A549 (cell line): Measurements from ENCODE around the gene HELZ2. TPM values are rescaled to one million over a fixed set of nuclear protein-coding genes. Genes with fewer than 3 reads are reported as not detected.

ENCODE experiments used
- ATAC-seq, 2 experiments: fragments of 200-7000 bp in 1 of 2; fragments of >200 bp in 1 of 2; cut with Nextera tagmentation in 1 of 2; cut with Tn5 transposase in 1 of 2; 3 replicates each; pipeline versions ENCODE4 v1.8.0 to v1.9.1; 2018 to 2020; ENCODE audit warnings: mild to moderate bottlenecking in 1 of 2, moderate library complexity in 1 of 2
- CTCF ChIA-PET: fragments of 300-600 bp; sonication (Branson Sonifier 250); formaldehyde crosslinking; extraction: SDS; loops from one replicate; lab custom pipeline; 2021; ENCODE audit warnings: antibody characterized with exemption, inconsistent platforms; lab: Yijun Ruan, JAX
- POLR2A ChIA-PET: fragments of 350-600 bp; formaldehyde crosslinking; extraction: SDS; loops from one replicate; lab custom pipeline; 2021; ENCODE audit warnings: antibody characterized with exemption, inconsistent platforms; lab: Yijun Ruan, JAX
- DNase-seq, 2 experiments: peaks; one replicate each; pipeline versions ENCODE4 v3.0.0 to v3.0.0-alpha.2; 2011 to 2016; ENCODE audit warnings: low read depth in 1 of 2, low spot score in 1 of 2
- FAIRE-seq: peaks from 2 replicates; lab custom pipeline; 2011; peaks lifted over from hg19 to GRCh38; lab: Jason Lieb, UNC
- H3K27ac ChIP-seq, 2 experiments: fragments of >200 bp; sonication (Bioruptor Twin); formaldehyde crosslinking; 3 replicates each; pipeline ENCODE4 v1.5.1; 2016 to 2017
- H3K4me1 ChIP-seq: fragments of >200 bp; sonication (Bioruptor Twin); formaldehyde crosslinking; 3 replicates; pipeline ENCODE4 v1.6.1; 2016
- H3K4me2 ChIP-seq: fragments of >200 bp; sonication (Bioruptor Twin); formaldehyde crosslinking; 3 replicates; pipeline ENCODE4 v1.6.1; 2016
- H3K4me3 ChIP-seq: fragments of >200 bp; sonication (Bioruptor Twin); formaldehyde crosslinking; 3 replicates; pipeline ENCODE4 v1.5.1; 2016
- H3K9me3 ChIP-seq: fragments of >200 bp; sonication (Bioruptor Twin); formaldehyde crosslinking; 3 replicates; pipeline ENCODE4 v1.6.1; 2016
- BCL3 ChIP-seq: fragments of >200 bp; sonication (Bioruptor Twin); formaldehyde crosslinking; IDR thresholded peaks from 3 replicates; pipeline ENCODE4 v1.6.1; 2016
- BHLHE40 ChIP-seq: IDR thresholded peaks from 2 replicates; pipeline ENCODE4 v1.6.1; 2012; ENCODE audit warnings: low read depth, low read length, inconsistent platforms
- CBX2 ChIP-seq: fragments of 200-600 bp; sonication (generic); IDR thresholded peaks from 2 replicates; pipeline ENCODE4 v1.6.1; 2016; ENCODE audit warnings: low read depth, mild to moderate bottlenecking, borderline replicate concordance
- EP300 ChIP-seq, 2 experiments: fragments of >200 bp; sonication (Bioruptor Twin); formaldehyde crosslinking; IDR thresholded peaks; 2 replicates in 1 of 2; 3 replicates in 1 of 2; pipeline ENCODE4 v1.6.1; 2016 to 2017
- FOSB ChIP-seq: fragments of 250-450 bp; sonication (Bioruptor Pico); IDR thresholded peaks from 2 replicates; pipeline ENCODE4 v1.5.0; 2020; ENCODE audit warnings: mild to moderate bottlenecking, moderate library complexity
- FOXS1 ChIP-seq: fragments of 250-450 bp; sonication (Bioruptor Pico); IDR thresholded peaks from 2 replicates; pipeline ENCODE4 v1.5.0; 2020; ENCODE audit warnings: mild to moderate bottlenecking, moderate library complexity
- GATA3 ChIP-seq: IDR thresholded peaks from 2 replicates; pipeline ENCODE4 v1.6.1; 2012; ENCODE audit warnings: borderline replicate concordance
- HOXA7 ChIP-seq: fragments of 250-450 bp; sonication (Bioruptor Pico); IDR thresholded peaks from 2 replicates; pipeline ENCODE4 v1.5.0; 2020; ENCODE audit warnings: mild to moderate bottlenecking, moderate library complexity
- JUNB ChIP-seq: fragments of >200 bp; sonication (Bioruptor Twin); formaldehyde crosslinking; IDR thresholded peaks from 2 replicates; pipeline ENCODE4 v1.6.1; 2016
- KDM5A ChIP-seq: fragments of 200-600 bp; sonication (generic); IDR thresholded peaks from 2 replicates; pipeline ENCODE4 v1.6.1; 2016; ENCODE audit warnings: antibody characterized with exemption, mild to moderate bottlenecking
- MAX ChIP-seq: IDR thresholded peaks from 2 replicates; pipeline ENCODE4 v1.6.1; 2012
- MYC ChIP-seq: IDR thresholded peaks from 2 replicates; pipeline ENCODE4 v1.6.1; 2012; ENCODE audit warnings: mild to moderate bottlenecking, inconsistent platforms, low read length, improper control_type of control experiment, borderline replicate concordance
- NFE2L2 ChIP-seq: fragments of 150-350 bp; conservative IDR thresholded peaks from 2 replicates; pipeline ENCODE4 v1.6.1; 2014; ENCODE audit warnings: low read length
- POLR2A ChIP-seq: IDR thresholded peaks from 2 replicates; pipeline ENCODE4 v1.6.1; 2012; ENCODE audit warnings: mild to moderate bottlenecking, low read length
- POLR2AphosphoS2 ChIP-seq: conservative IDR thresholded peaks from 2 replicates; pipeline ENCODE4 v1.6.1; 2012; ENCODE audit warnings: low read length, improper control_type of control experiment, inconsistent platforms
- RAD21 ChIP-seq, 2 experiments: fragments of >200 bp in 1 of 2; sonication (Bioruptor Twin) in 1 of 2; formaldehyde crosslinking in 1 of 2; IDR thresholded peaks in 1 of 2; conservative IDR thresholded peaks in 1 of 2; 2 replicates in 1 of 2; 3 replicates in 1 of 2; pipeline ENCODE4 v1.6.1; 2012 to 2018; ENCODE audit warnings: inconsistent platforms in 1 of 2
- RCOR1 ChIP-seq: fragments of 150-350 bp; IDR thresholded peaks from 2 replicates; pipeline ENCODE4 v1.6.1; 2014; ENCODE audit warnings: antibody characterized with exemption, low read length, low read depth
- REST ChIP-seq: fragments of 200-600 bp; sonication (generic); IDR thresholded peaks from 2 replicates; pipeline ENCODE4 v1.6.1; 2016; ENCODE audit warnings: antibody characterized with exemption, mild to moderate bottlenecking, moderate library complexity
- RFX5 ChIP-seq: fragments of 450-650 bp; IDR thresholded peaks from 2 replicates; pipeline ENCODE4 v1.7.1; 2014; ENCODE audit warnings: antibody characterized with exemption, mild to moderate bottlenecking, moderate library complexity
- RNF2 ChIP-seq: fragments of 200-600 bp; sonication (generic); IDR thresholded peaks from 2 replicates; pipeline ENCODE4 v1.6.1; 2016; ENCODE audit warnings: low read depth, mild to moderate bottlenecking, antibody characterized with exemption, moderate library complexity, borderline replicate concordance
- SREBF2 ChIP-seq: fragments of 450-650 bp; IDR thresholded peaks from 2 replicates; pipeline ENCODE4 v1.6.1; 2014; ENCODE audit warnings: mild to moderate bottlenecking, moderate library complexity
- TFCP2L1 ChIP-seq: fragments of 250-450 bp; sonication (Bioruptor Pico); IDR thresholded peaks from 2 replicates; pipeline ENCODE4 v1.5.0; 2021; ENCODE audit warnings: mild to moderate bottlenecking
- TP53 ChIP-seq: fragments of 250-450 bp; sonication (Bioruptor Pico); IDR thresholded peaks from 2 replicates; pipeline ENCODE4 v1.5.0; 2021; ENCODE audit warnings: mild to moderate bottlenecking, moderate library complexity
- USF2 ChIP-seq: fragments of 450-650 bp; IDR thresholded peaks from 2 replicates; pipeline ENCODE4 v1.6.1; 2014; ENCODE audit warnings: antibody characterized with exemption
- ZC3H11A ChIP-seq: fragments of 450-650 bp; IDR thresholded peaks from 2 replicates; pipeline ENCODE4 v1.6.1; 2014; ENCODE audit warnings: antibody characterized with exemption, mild to moderate bottlenecking
- ZNF302 ChIP-seq: fragments of 250-450 bp; sonication (Bioruptor Pico); IDR thresholded peaks from 2 replicates; pipeline ENCODE4 v1.9.0; 2021; ENCODE audit warnings: inconsistent platforms, mild to moderate bottlenecking, moderate library complexity
- WGBS: methylation state at CpG from one replicate; pipeline ENCODE4 v1.1.6; 2017; ENCODE audit errors: missing lambda C conversion rate; 5-methylcytosine and 5-hydroxymethylcytosine counted together
- polyA plus RNA-seq, 4 experiments: library from polyadenylated mRNA; depleted of rRNA in 3 of 4; stranded (reverse); fragments of >200 nt; fragmentation: RNase III in 1 of 4; extraction: RNeasy Plus Mini Kit Qiagen cat#74134 plus additional on column Dnase treatment in 1 of 4; gene quantifications; 2 replicates in 3 of 4; 3 replicates in 1 of 4; pipeline ENCODE4 v1.2.3, GENCODE V29; 2011 to 2017
- TF ChIP-seq, protein P1 (sequence below): fragments of 250-450 bp; sonication (Bioruptor Pico); IDR thresholded peaks from 2 replicates; pipeline ENCODE4 v1.5.0; 2021; ENCODE audit warnings: mild to moderate bottlenecking, moderate library complexity, borderline replicate concordance
- TF ChIP-seq, protein P2 (sequence below): IDR thresholded peaks from 2 replicates; pipeline ENCODE4 v1.6.1; 2012; ENCODE audit warnings: low read depth, borderline replicate concordance

The HELZ2 gene
- polyA plus RNA-seq, 2 of the 4 experiments (the other 2 are of a cell fraction): 3.2 to 4.5 TPM

DNA sequence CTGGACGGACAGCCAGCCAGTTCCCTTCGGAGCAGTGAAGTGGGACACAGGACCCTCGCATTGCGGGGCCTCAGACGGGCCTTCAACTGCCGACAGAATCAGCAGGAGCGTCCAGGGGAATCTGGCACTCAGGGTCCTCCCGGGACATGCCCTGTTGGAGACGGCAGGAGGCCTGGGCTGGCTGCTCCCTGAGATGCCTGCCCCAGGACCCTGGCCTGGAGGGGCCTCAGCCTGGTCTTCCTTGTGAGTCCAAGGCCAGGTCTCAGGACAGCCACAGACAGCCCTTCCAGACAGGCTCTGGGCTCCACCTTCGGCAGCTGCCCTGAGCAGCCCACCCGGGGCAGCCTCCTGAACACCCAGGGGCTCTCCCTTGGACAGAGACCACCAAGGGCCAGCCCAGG is 14.6 kb upstream of the HELZ2 start (continued):
- no peak for TF ChIP-seq ZNF302
- TF ChIP-seq FOXS1 (CRISPR knock-in tag): no peak

GRCh38 chr20:63587776-63588591 is 13.9 kb upstream of the HELZ2 start:
- TF ChIP-seq RCOR1 (no peak), FOXS1 (CRISPR knock-in tag) (no peak), POLR2AphosphoS2 (no peak), RNF2 (no peak), CBX2 (no peak), MYC (no peak), NFE2L2 (no peak), POLR2A (no peak), RAD21 (conservative IDR thresholded peaks at IDR 0.05 in 1 of 2, IDR thresholded peaks at IDR 0.05 in 1 of 2) (no peak), RFX5 (no peak), KDM5A (no peak), ZC3H11A (no peak), BHLHE40 (no peak), MAX (no peak), GATA3 (no peak), TP53 (no peak), REST (no peak), TFCP2L1 (CRISPR knock-in tag) (no peak)
- TF ChIP-seq, protein P1, sequence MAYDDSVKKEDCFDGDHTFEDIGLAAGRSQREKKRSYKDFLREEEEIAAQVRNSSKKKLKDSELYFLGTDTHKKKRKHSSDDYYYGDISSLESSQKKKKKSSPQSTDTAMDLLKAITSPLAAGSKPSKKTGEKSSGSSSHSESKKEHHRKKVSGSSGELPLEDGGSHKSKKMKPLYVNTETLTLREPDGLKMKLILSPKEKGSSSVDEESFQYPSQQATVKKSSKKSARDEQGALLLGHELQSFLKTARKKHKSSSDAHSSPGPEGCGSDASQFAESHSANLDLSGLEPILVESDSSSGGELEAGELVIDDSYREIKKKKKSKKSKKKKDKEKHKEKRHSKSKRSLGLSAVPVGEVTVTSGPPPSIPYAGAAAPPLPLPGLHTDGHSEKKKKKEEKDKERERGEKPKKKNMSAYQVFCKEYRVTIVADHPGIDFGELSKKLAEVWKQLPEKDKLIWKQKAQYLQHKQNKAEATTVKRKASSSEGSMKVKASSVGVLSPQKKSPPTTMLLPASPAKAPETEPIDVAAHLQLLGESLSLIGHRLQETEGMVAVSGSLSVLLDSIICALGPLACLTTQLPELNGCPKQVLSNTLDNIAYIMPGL (CRISPR knock-in tag): no peak
- CTCF ChIA-PET: interaction anchor here (1.4 kb wide), 1 partner anchor 50 kb away, joined by 4 read pairs; the partner anchor contains the start of gene PTK6
- WGBS: 71% methylated on average over 19 of the region's 19 CpGs
- POLR2A ChIA-PET: no interaction called here
- Histone ChIP-seq H3K4me3 (no peak overlapping the region), H3K27ac (no peak overlapping the region), H3K4me2 (no peak overlapping the region), H3K9me3 (no peaks in the 10 kb centered on the region), H3K4me1 (no peaks in the 10 kb centered on the region)
- no peak for ATAC-seq
- no peak for FAIRE-seq
- DNase-seq: no peak

- no peak overlapping the region for H3K4me2 ChIP-seq
- no peak overlapping the region for H3K4me3 ChIP-seq
- ATAC-seq (no peak), DNase-seq (no peak), FAIRE-seq (no peak)
- no peak overlapping the region for H3K27ac ChIP-seq
- 85% methylated on average over 12 of the region's 12 CpGs for WGBS
- ChIA-PET POLR2A (no interaction called here), CTCF (interaction anchor here (1.4 kb wide), 1 partner anchor 50 kb away, joined by 4 read pairs; the partner anchor contains the start of gene PTK6)
- no peaks in the 10 kb centered on the region for H3K4me1 ChIP-seq
- H3K9me3 ChIP-seq: no peaks in the 10 kb centered on the region
- TF ChIP-seq USF2 (no peak), SREBF2 (no peak), FOSB (CRISPR knock-in tag) (no peak), JUNB (no peak), HOXA7 (CRISPR knock-in tag) (no peak), BCL3 (no peak), EP300 (IDR thresholded peaks at IDR 0.05) (no peak), CBX2 (no peak)
- TF ChIP-seq, protein P2, sequence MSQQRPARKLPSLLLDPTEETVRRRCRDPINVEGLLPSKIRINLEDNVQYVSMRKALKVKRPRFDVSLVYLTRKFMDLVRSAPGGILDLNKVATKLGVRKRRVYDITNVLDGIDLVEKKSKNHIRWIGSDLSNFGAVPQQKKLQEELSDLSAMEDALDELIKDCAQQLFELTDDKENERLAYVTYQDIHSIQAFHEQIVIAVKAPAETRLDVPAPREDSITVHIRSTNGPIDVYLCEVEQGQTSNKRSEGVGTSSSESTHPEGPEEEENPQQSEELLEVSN: no peak
Observed at GRCh38 chr20:63587256-63587655, 13.2 kb upstream of the HELZ2 start.
